ENCODE results near the gene TTC28. TPM values are rescaled to one million over a fixed set of nuclear protein-coding genes. Genes with fewer than 3 reads are reported as not detected.

TTC28 gene
- total RNA-seq, 5 donors from 2014 or later (not counting 1 experiment from before 2014, with no cell fraction given): 2.3 to 7.8 (median 3.0) TPM

DNA sequence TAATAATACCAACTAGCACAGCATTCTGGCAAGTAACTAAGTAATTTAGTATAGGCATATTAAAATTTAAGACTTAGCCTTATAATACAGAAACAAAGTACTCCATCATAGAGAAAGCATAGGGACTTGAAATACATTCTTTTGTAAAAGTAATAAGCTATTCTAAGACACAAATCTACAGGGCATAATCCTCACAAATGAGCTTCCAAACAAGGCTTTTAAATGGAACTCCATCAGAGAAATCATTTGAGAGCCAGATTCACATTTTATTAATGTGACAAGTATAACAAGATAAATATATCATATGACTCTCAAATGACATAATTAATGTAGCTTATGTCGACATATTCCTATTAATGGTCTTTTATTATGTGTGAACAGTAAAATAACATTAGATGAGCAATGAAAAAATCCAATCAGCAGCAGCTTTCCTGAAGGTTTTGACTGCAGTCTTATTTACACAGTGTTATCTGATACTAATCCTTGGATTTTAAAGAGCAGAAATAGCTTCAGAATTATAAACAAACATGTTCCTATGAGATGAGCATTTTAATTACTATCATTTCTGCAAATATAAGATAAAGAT is 241.4 kb downstream of the TTC28 start:
- CTCF ChIA-PET: interaction anchor here in 1 of 2 donors (0.6 kb wide), 1 partner anchor 388 kb away, joined by 3 read pairs; no protein-coding TSS in a partner anchor

GRCh38 chr22:28435982-28436381 is 243.7 kb downstream of the TTC28 start:
- Mint-ChIP-seq H3K27me3 (peaks cover 0 to 10% of the 10 kb centered on the region in 2 donors), H3K4me1 (peaks cover 2 to 9% (median 7%) of the 10 kb centered on the region in 3 donors), H3K4me3 (no peak overlapping the region), H3K36me3 (no peaks in the 10 kb centered on the region), H3K27ac (no peak overlapping the region), H3K9me3 (no peaks in the 10 kb centered on the region)
- H3K27ac ChIP-seq (ENCODE audit: low read length): no peak overlapping the region
- no peaks in the 10 kb centered on the region for H3K36me3 ChIP-seq (ENCODE audit: control insufficient read depth in 2 of 2, extremely low read depth in 1 of 2, insufficient read depth in 1 of 2, low read length in 1 of 2)
- ChIA-PET POLR2A (no interaction called here), CTCF (no interaction called here)
- peaks cover 0 to 2% of the 10 kb centered on the region in 2 experiments for H3K4me1 ChIP-seq (ENCODE audit: control insufficient read depth in 1 of 2, extremely low read depth in 1 of 2, insufficient read depth in 2 of 2, low read length in 2 of 2)
- H3K9me3 ChIP-seq: no peaks in the 10 kb centered on the region
- ATAC-seq (replicated peaks in 1 of 4) (no peak), DNase-seq (no peak)
- no CpG with 5 or more reads among the region's 3 CpGs for WGBS (ENCODE audit: insufficient coverage)
- H3K4me3 ChIP-seq (ENCODE audit: control insufficient read depth in 1 of 2, extremely low read depth in 1 of 2, low read length in 1 of 2): no peak overlapping the region
- no peaks in the 10 kb centered on the region for H3K27me3 ChIP-seq (replicated peaks in 1 of 2; ENCODE audit: control insufficient read depth in 2 of 2, extremely low read depth in 1 of 2, insufficient read depth in 2 of 2, low read length in 1 of 2)

More for the DNA sequence above, 241.4 kb downstream of the TTC28 start:
- Mint-ChIP-seq H3K36me3 (no peaks in the 10 kb centered on the region), H3K27me3 (peaks cover 0 to 22% of the 10 kb centered on the region in 2 donors), H3K4me1 (peaks cover 13 to 27% (median 22%) of the 10 kb centered on the region in 3 donors), H3K27ac (no peak overlapping the region), H3K9me3 (no peaks in the 10 kb centered on the region), H3K4me3 (no peak overlapping the region)
- H3K27me3 ChIP-seq (replicated peaks in 1 of 2; ENCODE audit: control insufficient read depth in 2 of 2, extremely low read depth in 1 of 2, insufficient read depth in 2 of 2, low read length in 1 of 2): peaks cover 0 to 15% of the 10 kb centered on the region in 2 experiments
- H3K4me3 ChIP-seq (ENCODE audit: control insufficient read depth in 1 of 2, extremely low read depth in 1 of 2, low read length in 1 of 2): no peak overlapping the region
- peaks cover 5 to 17% of the 10 kb centered on the region in 2 experiments for H3K4me1 ChIP-seq (ENCODE audit: control insufficient read depth in 1 of 2, extremely low read depth in 1 of 2, insufficient read depth in 2 of 2, low read length in 2 of 2)
- no peaks in the 10 kb centered on the region for H3K9me3 ChIP-seq
- WGBS (ENCODE audit: insufficient coverage): no CpG with 5 or more reads among the region's 1 CpG
- POLR2A ChIA-PET: no interaction called here
- ATAC-seq (replicated peaks in 1 of 4) (no peak), DNase-seq (no peak)
- no peaks in the 10 kb centered on the region for H3K36me3 ChIP-seq (ENCODE audit: control insufficient read depth in 2 of 2, extremely low read depth in 1 of 2, insufficient read depth in 1 of 2, low read length in 1 of 2)
- H3K27ac ChIP-seq (ENCODE audit: low read length): no peak overlapping the region

- Mint-ChIP-seq H3K4me1 (peaks cover 0 to 7% (median 2%) of the 10 kb centered on the region in 3 donors), H3K36me3 (no peaks in the 10 kb centered on the region), H3K4me3 (no peak overlapping the region), H3K27ac (no peak overlapping the region), H3K27me3 (peaks cover 0 to 6% of the 10 kb centered on the region in 2 donors), H3K9me3 (no peaks in the 10 kb centered on the region)
- no peaks in the 10 kb centered on the region for H3K4me1 ChIP-seq (ENCODE audit: control insufficient read depth in 1 of 2, extremely low read depth in 1 of 2, insufficient read depth in 2 of 2, low read length in 2 of 2)
- CTCF ChIA-PET: no interaction called here
- H3K27ac ChIP-seq (ENCODE audit: low read length): no peak overlapping the region
- POLR2A ChIA-PET: no interaction called here
- no peaks in the 10 kb centered on the region for H3K9me3 ChIP-seq
- ATAC-seq (replicated peaks in 1 of 4) (no peak), DNase-seq (no peak)
- no peaks in the 10 kb centered on the region for H3K36me3 ChIP-seq (ENCODE audit: control insufficient read depth in 2 of 2, extremely low read depth in 1 of 2, insufficient read depth in 1 of 2, low read length in 1 of 2)
- H3K4me3 ChIP-seq (ENCODE audit: control insufficient read depth in 1 of 2, extremely low read depth in 1 of 2, low read length in 1 of 2): no peak overlapping the region
- H3K27me3 ChIP-seq (replicated peaks in 1 of 2; ENCODE audit: control insufficient read depth in 2 of 2, extremely low read depth in 1 of 2, insufficient read depth in 2 of 2, low read length in 1 of 2): no peaks in the 10 kb centered on the region
- 100% methylated on average over 2 of the region's 2 CpGs for WGBS (ENCODE audit: insufficient coverage)
Observed at GRCh38 chr22:28435140-28435768, 244.4 kb downstream of the TTC28 start.

DNA sequence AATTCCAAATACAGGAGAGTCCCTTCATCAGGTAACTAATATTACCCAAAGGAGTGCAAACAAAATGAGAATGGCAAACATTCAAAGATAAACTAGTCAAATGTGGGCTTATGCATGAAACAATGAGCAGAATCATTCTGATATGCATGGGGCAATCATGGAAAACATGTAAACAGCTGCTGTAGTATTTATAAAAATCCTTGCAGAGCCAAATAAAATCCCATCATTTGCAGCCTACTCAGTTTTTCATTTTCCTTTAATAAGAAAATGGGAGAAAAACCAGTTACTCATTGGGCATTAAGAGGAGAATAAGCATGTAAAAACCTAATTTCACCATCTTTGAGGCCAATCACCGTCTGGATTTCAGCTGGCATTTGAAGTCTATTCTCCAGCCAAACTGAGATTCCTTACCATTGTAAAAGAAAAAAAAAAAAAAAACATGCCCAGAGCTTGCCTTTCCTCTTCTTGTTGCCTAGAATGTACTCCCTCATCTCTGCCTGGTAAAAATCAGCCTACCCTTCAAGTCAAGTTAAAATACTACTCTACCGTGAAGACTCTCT is 249.1 kb downstream of the TTC28 start:
- DNase-seq (no peak), ATAC-seq (replicated peaks in 1 of 4) (no peak)
- Histone ChIP-seq H3K27ac (ENCODE audit: low read length) (no peak overlapping the region), H3K9me3 (no peaks in the 10 kb centered on the region), H3K36me3 (ENCODE audit: control insufficient read depth in 2 of 2, extremely low read depth in 1 of 2, insufficient read depth in 1 of 2, low read length in 1 of 2) (no peaks in the 10 kb centered on the region), H3K4me3 (ENCODE audit: control insufficient read depth in 1 of 2, extremely low read depth in 1 of 2, low read length in 1 of 2) (no peak overlapping the region), H3K4me1 (ENCODE audit: control insufficient read depth in 1 of 2, extremely low read depth in 1 of 2, insufficient read depth in 2 of 2, low read length in 2 of 2) (no peaks in the 10 kb centered on the region), H3K27me3 (replicated peaks in 1 of 2; ENCODE audit: control insufficient read depth in 2 of 2, extremely low read depth in 1 of 2, insufficient read depth in 2 of 2, low read length in 1 of 2) (peaks cover 0 to 3% of the 10 kb centered on the region in 2 experiments)
- H3K27me3 Mint-ChIP-seq: peaks cover 0 to 10% of the 10 kb centered on the region in 2 donors
- ChIA-PET CTCF (no interaction called here), POLR2A (interaction anchor here in 1 of 2 donors (0.7 kb wide), 1 partner anchor 14 kb away, joined by 7 read pairs; no protein-coding TSS in a partner anchor)
- H3K36me3 Mint-ChIP-seq: no peaks in the 10 kb centered on the region
- H3K4me3 Mint-ChIP-seq: no peak overlapping the region
- WGBS (ENCODE audit: insufficient coverage): 75% methylated on average over 1 of the region's 2 CpGs
- H3K4me1 Mint-ChIP-seq: peaks cover 0 to 7% (median 0%) of the 10 kb centered on the region in 3 donors
- no peak overlapping the region for H3K27ac Mint-ChIP-seq
- H3K9me3 Mint-ChIP-seq: no peaks in the 10 kb centered on the region

DNA sequence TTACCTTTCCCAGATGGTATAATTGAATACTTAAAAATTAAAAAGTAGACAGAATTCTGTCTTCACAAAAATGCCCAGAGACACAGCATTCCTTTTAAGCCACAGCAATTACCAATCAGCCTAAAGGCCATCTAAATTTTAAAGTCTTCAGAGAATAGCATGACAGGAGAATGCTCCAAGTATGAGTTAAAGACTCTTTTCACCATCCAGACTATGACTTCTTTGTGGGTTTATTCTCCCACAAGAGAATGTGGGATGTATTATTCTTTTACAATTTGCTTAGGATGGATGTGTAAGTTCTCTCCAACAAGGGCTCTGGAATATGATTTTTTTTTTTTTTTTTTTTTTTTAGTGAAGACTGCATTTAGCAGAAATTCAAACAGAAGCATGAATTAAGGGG is 249.9 kb downstream of the TTC28 start:
- POLR2A ChIA-PET: no interaction called here
- H3K4me1 ChIP-seq (ENCODE audit: control insufficient read depth in 1 of 2, extremely low read depth in 1 of 2, insufficient read depth in 2 of 2, low read length in 2 of 2): no peaks in the 10 kb centered on the region
- no peak overlapping the region for H3K27ac Mint-ChIP-seq
- H3K4me3 Mint-ChIP-seq: no peak overlapping the region
- H3K36me3 Mint-ChIP-seq: no peaks in the 10 kb centered on the region
- CTCF ChIA-PET: no interaction called here
- no peak overlapping the region for H3K27ac ChIP-seq (ENCODE audit: low read length)
- H3K27me3 Mint-ChIP-seq: peaks cover 0 to 10% of the 10 kb centered on the region in 2 donors
- H3K9me3 ChIP-seq: no peaks in the 10 kb centered on the region
- no peak overlapping the region for H3K4me3 ChIP-seq (ENCODE audit: control insufficient read depth in 1 of 2, extremely low read depth in 1 of 2, low read length in 1 of 2)
- peaks cover 0 to 5% (median 0%) of the 10 kb centered on the region in 3 donors for H3K4me1 Mint-ChIP-seq
- DNase-seq (no peak), ATAC-seq (replicated peaks in 1 of 4) (no peak)
- H3K27me3 ChIP-seq (replicated peaks in 1 of 2; ENCODE audit: control insufficient read depth in 2 of 2, extremely low read depth in 1 of 2, insufficient read depth in 2 of 2, low read length in 1 of 2): peaks cover 0 to 3% of the 10 kb centered on the region in 2 experiments
- no peaks in the 10 kb centered on the region for H3K9me3 Mint-ChIP-seq
- no peaks in the 10 kb centered on the region for H3K36me3 ChIP-seq (ENCODE audit: control insufficient read depth in 2 of 2, extremely low read depth in 1 of 2, insufficient read depth in 1 of 2, low read length in 1 of 2)

DNA sequence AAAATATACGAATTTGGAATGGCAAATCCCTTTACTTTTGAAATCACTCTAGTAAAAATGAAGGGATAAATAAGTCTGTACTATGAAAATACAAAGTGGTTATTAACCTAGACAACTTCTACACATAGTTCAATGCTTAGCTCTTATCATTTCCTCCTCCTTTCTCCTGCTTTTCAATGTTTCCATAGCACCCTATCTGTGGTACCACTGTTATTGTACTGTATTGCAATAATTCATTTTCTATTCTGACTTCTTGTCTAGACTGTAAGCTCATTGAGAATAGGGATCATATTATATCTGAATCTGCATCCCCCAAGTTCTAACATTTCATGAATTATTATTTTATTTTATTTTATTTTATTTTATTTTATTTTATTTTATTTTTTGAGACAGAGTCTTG is 251.4 kb downstream of the TTC28 start:
- peaks cover 0 to 10% of the 10 kb centered on the region in 2 donors for H3K27me3 Mint-ChIP-seq
- H3K27ac Mint-ChIP-seq: no peak overlapping the region
- no peaks in the 10 kb centered on the region for H3K9me3 Mint-ChIP-seq
- WGBS (ENCODE audit: insufficient coverage): no CpG with 5 or more reads among the region's 1 CpG
- ATAC-seq (replicated peaks in 1 of 4) (no peak), DNase-seq (no peak)
- Histone ChIP-seq H3K4me3 (ENCODE audit: control insufficient read depth in 1 of 2, extremely low read depth in 1 of 2, low read length in 1 of 2) (no peak overlapping the region), H3K4me1 (ENCODE audit: control insufficient read depth in 1 of 2, extremely low read depth in 1 of 2, insufficient read depth in 2 of 2, low read length in 2 of 2) (no peaks in the 10 kb centered on the region), H3K27ac (ENCODE audit: low read length) (no peak overlapping the region), H3K27me3 (replicated peaks in 1 of 2; ENCODE audit: control insufficient read depth in 2 of 2, extremely low read depth in 1 of 2, insufficient read depth in 2 of 2, low read length in 1 of 2) (peaks cover 0 to 3% of the 10 kb centered on the region in 2 experiments), H3K36me3 (ENCODE audit: control insufficient read depth in 2 of 2, extremely low read depth in 1 of 2, insufficient read depth in 1 of 2, low read length in 1 of 2) (no peaks in the 10 kb centered on the region), H3K9me3 (no peaks in the 10 kb centered on the region)
- CTCF ChIA-PET: no interaction called here
- no peaks in the 10 kb centered on the region for H3K36me3 Mint-ChIP-seq
- H3K4me1 Mint-ChIP-seq: no peaks in the 10 kb centered on the region
- POLR2A ChIA-PET: interaction anchor here in 1 of 2 donors (0.6 kb wide), 1 partner anchor 69 kb away, joined by 3 read pairs; no protein-coding TSS in a partner anchor
- no peak overlapping the region for H3K4me3 Mint-ChIP-seq

Measured in T-cell (primary cell).